Colonic mucosa (tissue), 4 donors: Measurements from ENCODE around the gene ZNF750. TPM values are rescaled to one million over a fixed set of nuclear protein-coding genes. Genes with fewer than 3 reads are reported as not detected.

Experiments used
- DNase-seq: peaks from one replicate; pipeline ENCODE4 v3.0.0-alpha.2; 2020
- H3K27ac ChIP-seq: fragments of 200-600 bp; one replicate; pipeline ENCODE4 v1.8.0; 2021
- H3K27me3 ChIP-seq: fragments of 200-600 bp; one replicate; pipeline ENCODE4 v1.8.0; 2021
- H3K36me3 ChIP-seq: fragments of 200-600 bp; one replicate; pipeline ENCODE4 v1.8.0; 2021
- H3K4me1 ChIP-seq: fragments of 200-600 bp; one replicate; pipeline ENCODE4 v1.8.0; 2021; ENCODE audit warnings: mild to moderate bottlenecking
- H3K4me3 ChIP-seq: fragments of 200-600 bp; one replicate; pipeline ENCODE4 v1.8.0; 2021
- H3K9ac ChIP-seq, 2 donors: one replicate each; pipeline ENCODE4 v1.7.0; 2013; ENCODE audit warnings: control low read depth in 2 of 2, low read depth in 2 of 2, low read length in 2 of 2
- H3K9me3 ChIP-seq: fragments of 200-600 bp; one replicate; pipeline ENCODE4 v1.8.0; 2021
- intact Hi-C: fragments of 100-400 bp; cut with DNase I; formaldehyde crosslinking; loops from one replicate; pipeline ENCODE4 v1.14.1; 2022
- total RNA-seq, 2 donors: library from RNA; stranded (reverse); fragmentation: NEBNext Ultra II Directional in 1 of 2; extraction: Animal tissue kit (Norgen Biotek cat#: 25700) in 1 of 2; gene quantifications; one replicate each; pipeline ENCODE4 v1.2.1, GENCODE V29; 2021
- TF ChIP-seq, protein P1 (sequence below): fragments of 200-600 bp; IDR thresholded peaks from one replicate; pipeline ENCODE4 v1.8.0; 2022; ENCODE audit warnings: antibody characterized with exemption, mild to moderate bottlenecking
- donor health status: healthy.
- donor health status: DM: no; HTN: no; CAD: no.
- donor health status: DM: no; HTN: no; CAD: no.

ZNF750 gene
- total RNA-seq, 2 donors from 2014 or later = not detected

DNA sequence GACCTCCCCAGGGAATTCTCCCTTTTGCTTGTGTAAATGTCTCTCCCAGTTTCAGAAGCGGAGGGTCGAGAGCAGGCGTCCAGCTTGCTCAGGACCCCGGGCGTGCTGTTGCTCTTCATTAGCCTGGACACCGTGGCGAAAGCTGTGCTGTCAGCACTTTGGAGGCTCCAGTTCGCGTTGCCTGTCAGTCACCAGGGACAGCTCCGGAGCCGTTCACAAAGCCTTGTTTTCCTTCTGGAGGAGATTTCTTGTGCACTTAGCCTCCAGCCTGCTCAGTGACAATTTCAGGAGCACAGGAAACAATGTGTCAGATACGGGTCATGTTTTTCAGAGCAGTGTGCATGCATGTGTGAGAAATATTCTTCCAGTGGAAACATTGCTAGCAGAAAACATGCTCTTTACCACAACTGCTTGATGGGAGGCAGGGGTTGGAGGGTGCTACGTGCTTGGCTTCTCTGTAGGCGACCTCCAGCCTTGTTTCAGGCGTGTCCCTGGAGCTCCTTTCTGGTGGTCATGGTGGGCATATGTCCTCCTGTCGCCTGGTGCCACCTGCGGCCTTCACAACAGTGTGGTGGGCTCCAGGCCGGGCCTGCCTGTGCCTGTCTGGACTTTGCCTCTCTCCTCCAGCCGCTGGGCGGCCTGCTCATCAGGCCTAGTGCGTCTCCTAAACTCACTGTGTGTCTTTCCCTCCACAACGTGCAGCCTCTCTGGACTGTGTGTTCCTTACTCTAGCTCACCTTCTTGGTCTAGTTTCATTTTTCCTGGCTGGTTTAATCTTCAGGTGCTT, 29.0 kb downstream of the ZNF750 start:
- H3K9ac ChIP-seq = no peak overlapping the region
- no peaks in the 10 kb centered on the region for H3K36me3 ChIP-seq
- H3K4me3 ChIP-seq = no peak overlapping the region
- DNase-seq = no peak
- TF ChIP-seq, protein P1, sequence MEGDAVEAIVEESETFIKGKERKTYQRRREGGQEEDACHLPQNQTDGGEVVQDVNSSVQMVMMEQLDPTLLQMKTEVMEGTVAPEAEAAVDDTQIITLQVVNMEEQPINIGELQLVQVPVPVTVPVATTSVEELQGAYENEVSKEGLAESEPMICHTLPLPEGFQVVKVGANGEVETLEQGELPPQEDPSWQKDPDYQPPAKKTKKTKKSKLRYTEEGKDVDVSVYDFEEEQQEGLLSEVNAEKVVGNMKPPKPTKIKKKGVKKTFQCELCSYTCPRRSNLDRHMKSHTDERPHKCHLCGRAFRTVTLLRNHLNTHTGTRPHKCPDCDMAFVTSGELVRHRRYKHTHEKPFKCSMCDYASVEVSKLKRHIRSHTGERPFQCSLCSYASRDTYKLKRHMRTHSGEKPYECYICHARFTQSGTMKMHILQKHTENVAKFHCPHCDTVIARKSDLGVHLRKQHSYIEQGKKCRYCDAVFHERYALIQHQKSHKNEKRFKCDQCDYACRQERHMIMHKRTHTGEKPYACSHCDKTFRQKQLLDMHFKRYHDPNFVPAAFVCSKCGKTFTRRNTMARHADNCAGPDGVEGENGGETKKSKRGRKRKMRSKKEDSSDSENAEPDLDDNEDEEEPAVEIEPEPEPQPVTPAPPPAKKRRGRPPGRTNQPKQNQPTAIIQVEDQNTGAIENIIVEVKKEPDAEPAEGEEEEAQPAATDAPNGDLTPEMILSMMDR = no peak
- H3K27me3 ChIP-seq = no peaks in the 10 kb centered on the region
- H3K4me1 ChIP-seq = peaks cover 11% of the 10 kb centered on the region
- intact Hi-C loops = no loop called here
- no peaks in the 10 kb centered on the region for H3K9me3 ChIP-seq
- no peak overlapping the region for H3K27ac ChIP-seq

DNA sequence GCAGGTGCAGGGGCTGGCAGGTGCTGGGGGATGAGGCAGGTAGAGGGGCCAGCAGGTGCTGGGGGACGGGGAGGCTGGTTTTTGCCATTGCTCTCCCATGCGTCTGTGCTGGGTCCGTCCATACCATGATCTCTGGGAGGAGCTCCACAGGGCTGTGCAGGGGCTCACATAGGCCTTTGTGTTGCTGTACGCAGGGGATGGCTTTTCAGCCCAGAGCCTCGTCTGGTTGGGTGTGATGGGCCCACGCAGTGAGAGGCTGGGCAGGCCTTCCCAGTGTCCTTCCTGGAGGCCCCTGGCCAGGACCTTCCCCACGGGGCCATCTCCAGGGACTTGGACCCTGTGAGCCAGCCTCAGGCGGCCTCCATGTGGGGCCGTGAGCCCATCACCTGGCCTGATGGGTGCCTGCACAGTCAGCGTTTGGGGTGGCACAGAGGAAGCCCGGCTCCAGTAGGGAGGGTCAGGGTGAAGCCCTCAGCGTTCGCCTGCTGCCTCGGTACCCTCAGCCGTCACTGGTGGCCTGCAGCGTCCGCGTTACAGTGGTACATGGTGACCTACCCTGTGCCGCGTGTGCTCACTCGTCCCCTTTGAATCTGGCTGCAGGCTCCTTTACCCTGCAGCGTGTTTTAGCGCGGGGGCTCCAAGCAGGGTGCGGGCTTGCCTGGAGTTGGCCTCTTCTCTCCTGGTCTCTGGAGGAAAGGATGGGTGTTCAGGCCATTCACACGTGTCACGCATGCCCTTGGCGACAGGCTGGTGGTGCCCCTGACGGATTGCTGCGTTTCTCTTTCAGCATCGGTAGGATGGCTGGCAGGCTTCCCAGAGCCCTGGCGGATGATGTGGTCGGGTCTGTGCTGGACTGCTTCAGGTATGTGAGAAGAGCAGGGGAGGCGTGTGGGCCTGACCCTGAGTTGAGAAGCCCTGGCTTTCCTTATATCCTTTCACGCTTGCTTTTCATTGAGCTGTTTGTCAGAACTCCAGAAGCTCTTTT, 30.6 kb downstream of the ZNF750 start:
- Histone ChIP-seq H3K9me3 (no peaks in the 10 kb centered on the region), H3K36me3 (no peaks in the 10 kb centered on the region)
- intact Hi-C loops = no loop called here

DNA sequence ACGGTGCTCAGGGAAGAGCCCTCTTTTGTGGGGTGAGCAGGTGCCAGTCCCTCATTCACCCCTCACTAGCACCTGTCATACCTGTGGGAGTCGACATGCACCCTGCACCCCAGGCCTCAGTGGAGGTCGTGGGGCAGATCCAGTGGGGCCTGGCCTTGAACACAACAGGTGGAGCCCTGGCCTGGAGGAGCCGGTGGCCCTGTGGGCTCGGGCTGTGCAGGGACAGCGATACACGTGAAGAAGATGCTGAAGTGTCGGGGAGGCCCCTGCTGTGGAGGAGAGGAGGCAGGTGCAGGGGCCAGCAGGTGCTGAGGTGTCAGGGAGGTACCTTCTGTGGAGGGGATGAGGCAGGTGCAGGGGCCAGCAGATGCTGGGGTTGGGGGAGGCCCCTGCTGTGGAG, 31.8 kb downstream of the ZNF750 start:
- Histone ChIP-seq H3K4me1 (no peaks in the 10 kb centered on the region), H3K4me3 (no peak overlapping the region), H3K9ac (no peak overlapping the region), H3K27me3 (no peaks in the 10 kb centered on the region), H3K9me3 (no peaks in the 10 kb centered on the region), H3K27ac (no peak overlapping the region), H3K36me3 (no peaks in the 10 kb centered on the region)
- intact Hi-C loops = no loop called here
- TF ChIP-seq, protein P1 = no peak
- DNase-seq = no peak

More for the DNA sequence above, 30.6 kb downstream of the ZNF750 start:
- DNase-seq = no peak
- Histone ChIP-seq H3K4me3 (no peak overlapping the region), H3K4me1 (no peaks in the 10 kb centered on the region), H3K27ac (no peak overlapping the region), H3K9ac (no peak overlapping the region), H3K27me3 (no peaks in the 10 kb centered on the region)
- TF ChIP-seq, protein P1 = no peak

DNA sequence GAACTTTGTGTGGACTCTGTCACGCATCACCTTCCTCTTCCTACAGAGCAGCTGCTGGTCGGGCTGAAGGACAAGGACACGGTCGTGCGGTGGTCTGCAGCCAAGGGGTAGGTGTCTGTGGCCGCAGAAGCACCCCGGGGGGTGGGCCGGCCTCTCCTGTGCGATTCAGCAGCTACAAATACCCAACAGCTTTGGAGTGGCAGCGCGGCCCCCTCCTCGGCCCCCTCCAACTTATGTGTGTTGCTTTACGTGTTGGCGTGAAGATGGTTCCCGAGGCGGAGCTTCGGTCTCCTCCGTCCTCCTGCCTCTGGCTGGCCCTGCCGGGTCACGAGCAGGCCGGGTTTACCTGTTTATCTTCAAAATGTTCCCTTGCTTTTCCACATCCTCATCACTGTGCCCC, 32.3 kb downstream of the ZNF750 start:
- Histone ChIP-seq H3K4me3 (no peak overlapping the region), H3K36me3 (no peaks in the 10 kb centered on the region), H3K9ac (no peak overlapping the region), H3K27me3 (no peaks in the 10 kb centered on the region), H3K9me3 (no peaks in the 10 kb centered on the region), H3K27ac (no peak overlapping the region), H3K4me1 (no peaks in the 10 kb centered on the region)
- TF ChIP-seq, protein P1 = no peak
- intact Hi-C loops = no loop called here
- DNase-seq = no peak

DNA sequence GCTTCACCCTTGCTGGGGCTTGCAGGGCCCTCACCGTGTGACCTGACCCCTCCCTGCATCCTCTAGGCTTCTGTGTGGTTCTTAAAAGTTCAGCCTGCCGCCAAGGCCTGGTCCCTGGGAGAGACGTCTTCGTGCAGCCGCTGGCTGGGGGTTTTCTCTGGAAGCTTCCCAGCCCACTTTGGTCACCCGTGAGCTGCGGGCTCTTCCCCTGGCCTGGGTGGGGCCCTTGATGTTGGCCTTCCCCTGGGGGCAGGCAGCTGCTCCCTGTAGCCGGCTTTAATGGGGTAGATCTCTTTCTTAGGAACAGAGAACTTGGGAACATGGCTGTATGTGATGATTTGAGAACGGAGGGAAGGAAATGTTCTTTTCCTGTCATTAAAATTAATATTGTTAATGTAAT, 32.7 kb downstream of the ZNF750 start:
- TF ChIP-seq, protein P1 = no peak
- Histone ChIP-seq H3K9ac (no peak overlapping the region), H3K36me3 (no peaks in the 10 kb centered on the region), H3K27ac (no peak overlapping the region), H3K4me3 (no peak overlapping the region), H3K4me1 (no peaks in the 10 kb centered on the region), H3K9me3 (no peaks in the 10 kb centered on the region), H3K27me3 (no peaks in the 10 kb centered on the region)
- no peak for DNase-seq
- intact Hi-C loops = no loop called here
